Measurements from ENCODE around the gene KCNN2. TPM values are rescaled to one million over a fixed set of nuclear protein-coding genes. Genes with fewer than 3 reads are reported as not detected.

Gene KCNN2
- total RNA-seq, 2 donors from 2014 or later, result 4.6 to 9.6 TPM

- Histone ChIP-seq H3K27me3 (no peaks in the 10 kb centered on the region), H3K4me3 (no peak overlapping the region), H3K36me3 (replicated peaks in 1 of 2; ENCODE audit: insufficient read depth in 1 of 2, low read depth in 2 of 2) (no peaks in the 10 kb centered on the region), H3K4me1 (no peaks in the 10 kb centered on the region), H3K9me3 (no peaks in the 10 kb centered on the region), H3K27ac (no peak overlapping the region)
- no peak for ATAC-seq
- TF ChIP-seq, protein P1, sequence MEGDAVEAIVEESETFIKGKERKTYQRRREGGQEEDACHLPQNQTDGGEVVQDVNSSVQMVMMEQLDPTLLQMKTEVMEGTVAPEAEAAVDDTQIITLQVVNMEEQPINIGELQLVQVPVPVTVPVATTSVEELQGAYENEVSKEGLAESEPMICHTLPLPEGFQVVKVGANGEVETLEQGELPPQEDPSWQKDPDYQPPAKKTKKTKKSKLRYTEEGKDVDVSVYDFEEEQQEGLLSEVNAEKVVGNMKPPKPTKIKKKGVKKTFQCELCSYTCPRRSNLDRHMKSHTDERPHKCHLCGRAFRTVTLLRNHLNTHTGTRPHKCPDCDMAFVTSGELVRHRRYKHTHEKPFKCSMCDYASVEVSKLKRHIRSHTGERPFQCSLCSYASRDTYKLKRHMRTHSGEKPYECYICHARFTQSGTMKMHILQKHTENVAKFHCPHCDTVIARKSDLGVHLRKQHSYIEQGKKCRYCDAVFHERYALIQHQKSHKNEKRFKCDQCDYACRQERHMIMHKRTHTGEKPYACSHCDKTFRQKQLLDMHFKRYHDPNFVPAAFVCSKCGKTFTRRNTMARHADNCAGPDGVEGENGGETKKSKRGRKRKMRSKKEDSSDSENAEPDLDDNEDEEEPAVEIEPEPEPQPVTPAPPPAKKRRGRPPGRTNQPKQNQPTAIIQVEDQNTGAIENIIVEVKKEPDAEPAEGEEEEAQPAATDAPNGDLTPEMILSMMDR (IDR thresholded peaks at IDR 0.05), result no peak
- no peak for TF ChIP-seq POLR2A (IDR thresholded peaks at IDR 0.05)
- WGBS, 2 donors, result 62 to 63% methylated on average over 3 of the region's 3 CpGs
- DNase-seq, result no peak
- intact Hi-C loops (cut with DNase I), result no loop called here
These were observed 33.9 kb upstream of the KCNN2 start for GRCh38 chr5:114327987-114328386.

DNA sequence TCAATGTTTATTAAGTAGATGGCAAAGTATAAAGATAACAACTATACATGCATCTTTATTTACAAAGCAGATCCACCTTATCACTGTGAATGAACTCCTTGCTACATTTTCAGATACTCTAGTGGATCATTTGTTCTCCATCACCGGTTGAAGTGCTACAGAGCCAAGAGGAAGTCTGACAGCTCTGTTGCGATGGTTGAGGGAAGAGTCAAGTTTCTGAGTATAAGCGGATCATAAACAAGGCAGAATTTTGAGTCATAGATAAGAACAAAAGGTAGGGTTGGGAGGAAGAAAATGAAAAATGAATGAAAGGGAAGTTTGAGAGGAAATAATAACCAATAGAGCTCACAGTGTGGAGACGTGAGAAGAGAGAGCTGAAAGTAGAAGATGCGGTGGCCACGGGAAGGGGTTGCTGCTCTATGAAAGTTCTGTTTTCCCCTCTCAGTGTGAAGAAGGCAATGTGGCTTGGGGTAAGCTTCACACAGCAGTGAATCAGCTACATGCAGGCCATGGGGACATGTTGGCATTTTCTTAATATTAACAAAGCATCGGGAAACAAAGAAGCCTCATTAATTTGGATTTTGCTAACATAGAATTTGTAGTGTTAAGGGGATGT lies 30.8 kb upstream of the KCNN2 start:
- intact Hi-C loops (cut with DNase I), result no loop called here
- TF ChIP-seq, protein P1 (IDR thresholded peaks at IDR 0.05), result no peak
- no peak for TF ChIP-seq POLR2A (IDR thresholded peaks at IDR 0.05)
- no peak overlapping the region for H3K27ac ChIP-seq
- 88 to 90% methylated on average over 7 of the region's 7 CpGs for WGBS, 2 donors
- ATAC-seq (no peak), DNase-seq (no peak)
- H3K27me3 ChIP-seq, result no peaks in the 10 kb centered on the region
- H3K9me3 ChIP-seq, result no peaks in the 10 kb centered on the region
- H3K36me3 ChIP-seq (replicated peaks in 1 of 2; ENCODE audit: insufficient read depth in 1 of 2, low read depth in 2 of 2), result no peaks in the 10 kb centered on the region
- H3K4me1 ChIP-seq, result no peaks in the 10 kb centered on the region
- no peak overlapping the region for H3K4me3 ChIP-seq

DNA sequence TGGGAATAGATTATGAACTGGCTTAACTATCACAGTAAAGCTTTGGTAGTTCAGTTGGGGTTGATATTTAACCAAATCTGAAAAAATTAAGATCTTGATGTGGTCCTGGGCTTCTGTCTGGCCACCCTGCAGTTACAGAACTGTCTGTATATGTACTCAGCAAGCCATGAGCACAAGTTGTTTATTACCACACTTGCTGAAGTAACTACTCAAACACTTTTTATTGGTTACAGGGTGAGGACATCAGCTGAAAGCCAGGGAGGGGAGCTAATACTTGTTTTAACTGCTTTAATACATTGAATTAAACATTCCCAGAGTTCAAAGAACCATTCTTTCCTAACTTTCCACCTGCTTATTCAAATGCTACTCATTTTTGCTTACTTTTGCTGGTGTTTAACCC lies 29.4 kb upstream of the KCNN2 start:
- Histone ChIP-seq H3K27me3 (no peaks in the 10 kb centered on the region), H3K9me3 (no peaks in the 10 kb centered on the region), H3K27ac (no peak overlapping the region), H3K4me3 (no peak overlapping the region), H3K36me3 (replicated peaks in 1 of 2; ENCODE audit: insufficient read depth in 1 of 2, low read depth in 2 of 2) (no peaks in the 10 kb centered on the region), H3K4me1 (no peaks in the 10 kb centered on the region)
- DNase-seq (no peak), ATAC-seq (no peak)
- intact Hi-C loops (cut with DNase I), result no loop called here
- TF ChIP-seq POLR2A (IDR thresholded peaks at IDR 0.05), result no peak
- TF ChIP-seq, protein P1 (IDR thresholded peaks at IDR 0.05), result no peak

GRCh38 chr5:114332925-114333324 lies 28.9 kb upstream of the KCNN2 start:
- intact Hi-C loops (cut with DNase I), result no loop called here
- ATAC-seq, result no peak

DNA sequence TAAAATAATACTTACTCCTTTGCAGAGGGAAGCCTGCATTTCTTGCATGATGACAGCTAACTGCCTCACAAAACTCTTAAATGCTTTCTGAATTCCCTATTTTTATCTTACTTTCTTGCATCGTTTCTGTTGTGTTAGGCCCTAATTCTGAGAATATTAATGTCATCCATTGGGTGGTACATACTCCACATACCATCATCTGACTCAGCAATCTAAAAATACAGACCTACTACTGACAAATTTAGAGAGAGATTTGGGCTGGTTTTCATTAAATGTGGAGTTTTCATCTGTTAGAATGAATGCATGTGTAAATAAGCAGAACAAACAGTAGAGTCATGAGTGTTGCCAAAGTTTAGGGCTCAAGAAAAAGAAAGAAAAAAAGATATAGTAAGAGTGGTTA lies 26.5 kb upstream of the KCNN2 start:
- no peaks in the 10 kb centered on the region for H3K4me1 ChIP-seq
- H3K27ac ChIP-seq, result no peak overlapping the region
- H3K36me3 ChIP-seq (replicated peaks in 1 of 2; ENCODE audit: insufficient read depth in 1 of 2, low read depth in 2 of 2), result no peaks in the 10 kb centered on the region
- H3K9me3 ChIP-seq, result no peaks in the 10 kb centered on the region
- DNase-seq (no peak), ATAC-seq (no peak)
- H3K27me3 ChIP-seq, result no peaks in the 10 kb centered on the region
- H3K4me3 ChIP-seq, result no peak overlapping the region
- no peak for TF ChIP-seq POLR2A (IDR thresholded peaks at IDR 0.05)
- TF ChIP-seq, protein P1 (IDR thresholded peaks at IDR 0.05), result no peak
- intact Hi-C loops (cut with DNase I), result no loop called here
- WGBS, 2 donors, result 48 to 50% methylated on average over 1 of the region's 1 CpG

More at GRCh38 chr5:114332925-114333324, 28.9 kb upstream of the KCNN2 start:
- no peak for TF ChIP-seq POLR2A (IDR thresholded peaks at IDR 0.05)
- Histone ChIP-seq H3K27me3 (no peaks in the 10 kb centered on the region), H3K4me3 (no peak overlapping the region), H3K4me1 (no peaks in the 10 kb centered on the region), H3K36me3 (replicated peaks in 1 of 2; ENCODE audit: insufficient read depth in 1 of 2, low read depth in 2 of 2) (no peaks in the 10 kb centered on the region), H3K9me3 (no peaks in the 10 kb centered on the region), H3K27ac (no peak overlapping the region)
- no peak for DNase-seq
- WGBS, 2 donors, result 80 to 81% methylated on average over 5 of the region's 5 CpGs
